Activated CD4-positive, alpha-beta memory T cell treated with anti-CD3 and anti-CD28 coated beads, Interleukin-2, amount 10 ng/mL, durations not matched to agents 7 days and 5 days (primary cell): ENCODE data around the gene ACP6. TPM values are rescaled to one million over a fixed set of nuclear protein-coding genes. Genes with fewer than 3 reads are reported as not detected.

Experiments used
- CTCF ChIA-PET: fragments of 350-600 bp; sonication (Branson Sonifier 250); formaldehyde crosslinking; loops from one replicate; lab custom pipeline; 2021; ENCODE audit warnings: antibody characterized with exemption, inconsistent platforms; lab: Charles Lee
- POLR2A ChIA-PET: fragments of 350-600 bp; sonication (Branson Sonifier 250); formaldehyde crosslinking; loops from one replicate; lab custom pipeline; 2021; ENCODE audit warnings: antibody characterized with exemption; lab: Charles Lee
- DNase-seq: peaks from one replicate; pipeline ENCODE4 v3.0.0-alpha.2; 2020
- H3K27ac Mint-ChIP-seq: one replicate; pipeline ENCODE4 v1.8.0; 2021; ENCODE audit warnings: mild to moderate bottlenecking, mixed read lengths
- H3K27me3 Mint-ChIP-seq: one replicate; pipeline ENCODE4 v1.8.0; 2021; ENCODE audit warnings: mixed read lengths
- H3K36me3 Mint-ChIP-seq: one replicate; pipeline ENCODE4 v1.8.0; 2021; ENCODE audit warnings: low read depth, mixed read lengths
- H3K4me1 Mint-ChIP-seq: one replicate; pipeline ENCODE4 v1.8.0; 2021; ENCODE audit warnings: mixed read lengths
- H3K4me3 Mint-ChIP-seq: one replicate; pipeline ENCODE4 v1.8.0; 2021; ENCODE audit warnings: mild to moderate bottlenecking, mixed read lengths
- H3K9me3 Mint-ChIP-seq: one replicate; pipeline ENCODE4 v1.8.0; 2021; ENCODE audit warnings: mixed read lengths
- total RNA-seq, 2 experiments: library from RNA; stranded (reverse); gene quantifications; one replicate each; pipeline ENCODE4 v1.2.3, GENCODE V29; 2021

ACP6 gene
- total RNA-seq, 2 experiments from 2014 or later = 17.8 to 21.0 TPM

DNA sequence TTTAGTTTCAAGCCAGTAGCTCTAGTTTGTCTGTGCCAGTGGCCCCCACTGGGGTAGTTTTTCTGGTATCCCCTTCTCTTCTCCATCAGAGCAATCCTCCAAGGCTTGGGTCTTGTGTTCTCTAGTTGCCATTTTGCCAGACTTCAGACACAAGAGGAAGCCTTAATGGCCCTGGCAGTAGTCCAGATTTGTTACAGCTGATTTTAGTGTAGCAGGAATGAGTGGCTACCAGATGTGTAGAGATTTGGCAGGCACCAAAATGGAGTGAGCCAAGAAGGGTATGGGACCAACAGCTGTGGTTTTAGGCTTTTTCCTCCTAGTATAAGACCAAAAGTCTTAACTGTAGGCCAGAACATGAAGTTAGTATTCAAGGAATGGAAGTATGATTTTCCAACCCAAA is 56.8 kb downstream of the ACP6 start:
- no peak for DNase-seq
- peaks cover 52% of the 10 kb centered on the region for H3K36me3 Mint-ChIP-seq
- ChIA-PET CTCF (no interaction called here), POLR2A (no interaction called here)
- no peak overlapping the region for H3K4me3 Mint-ChIP-seq
- H3K27ac Mint-ChIP-seq = no peak overlapping the region
- no peaks in the 10 kb centered on the region for H3K9me3 Mint-ChIP-seq
- no peaks in the 10 kb centered on the region for H3K27me3 Mint-ChIP-seq
- peaks cover 17% of the 10 kb centered on the region for H3K4me1 Mint-ChIP-seq

GRCh38 chr1:147612366-147612765 is 58.0 kb downstream of the ACP6 start:
- DNase-seq = no peak
- Mint-ChIP-seq H3K9me3 (no peaks in the 10 kb centered on the region), H3K27me3 (no peaks in the 10 kb centered on the region), H3K4me1 (peaks cover 6% of the 10 kb centered on the region), H3K27ac (no peak overlapping the region), H3K36me3 (peaks cover 58% of the 10 kb centered on the region), H3K4me3 (no peak overlapping the region)
- ChIA-PET CTCF (interaction anchor here (1.5 kb wide), 1 partner anchor 15 kb away, joined by 3 read pairs; no protein-coding TSS in a partner anchor), POLR2A (no interaction called here)

GRCh38 chr1:147611586-147611985 is 58.7 kb downstream of the ACP6 start:
- Mint-ChIP-seq H3K27ac (no peak overlapping the region), H3K4me1 (no peaks in the 10 kb centered on the region), H3K9me3 (no peaks in the 10 kb centered on the region), H3K27me3 (no peaks in the 10 kb centered on the region), H3K4me3 (no peak overlapping the region), H3K36me3 (peaks cover 58% of the 10 kb centered on the region)
- POLR2A ChIA-PET = no interaction called here
- CTCF ChIA-PET = interaction anchor here (1.5 kb wide), 1 partner anchor 16 kb away, joined by 3 read pairs; no protein-coding TSS in a partner anchor
- DNase-seq = no peak

- H3K27me3 Mint-ChIP-seq = no peaks in the 10 kb centered on the region
- H3K9me3 Mint-ChIP-seq = no peaks in the 10 kb centered on the region
- ChIA-PET POLR2A (no interaction called here), CTCF (no interaction called here)
- no peaks in the 10 kb centered on the region for H3K4me1 Mint-ChIP-seq
- DNase-seq = no peak
- no peak overlapping the region for H3K4me3 Mint-ChIP-seq
- H3K27ac Mint-ChIP-seq = no peak overlapping the region
- peaks cover 61% of the 10 kb centered on the region for H3K36me3 Mint-ChIP-seq
Observed at GRCh38 chr1:147611021-147611426, 59.3 kb downstream of the ACP6 start.

DNA sequence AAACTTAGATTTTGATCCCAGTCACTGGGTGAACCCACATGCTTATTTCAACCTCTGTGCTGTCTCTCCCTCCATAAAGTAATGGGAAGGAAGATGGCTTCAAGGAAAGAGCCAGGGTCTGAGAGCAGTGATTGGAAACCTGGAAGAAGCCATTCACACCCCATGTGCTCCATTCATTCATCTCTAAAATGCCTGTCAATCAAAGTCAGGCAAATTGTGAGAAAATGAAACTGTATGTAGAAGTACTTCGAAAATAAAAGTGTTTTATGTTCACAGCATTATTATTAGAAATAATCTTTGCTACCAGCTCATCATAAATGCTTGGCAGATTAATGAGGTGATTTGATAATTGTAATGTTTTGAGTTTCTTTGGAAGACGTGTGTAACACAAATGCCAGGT is 61.0 kb downstream of the ACP6 start:
- Mint-ChIP-seq H3K4me3 (no peak overlapping the region), H3K27ac (no peak overlapping the region), H3K36me3 (peaks cover 62% of the 10 kb centered on the region), H3K4me1 (peaks cover 1% of the 10 kb centered on the region), H3K27me3 (no peaks in the 10 kb centered on the region), H3K9me3 (no peaks in the 10 kb centered on the region)
- POLR2A ChIA-PET = no interaction called here
- CTCF ChIA-PET = no interaction called here
- DNase-seq = no peak

- no peak for DNase-seq
- H3K27ac Mint-ChIP-seq = no peak overlapping the region
- ChIA-PET CTCF (no interaction called here), POLR2A (no interaction called here)
- peaks cover 56% of the 10 kb centered on the region for H3K36me3 Mint-ChIP-seq
- H3K9me3 Mint-ChIP-seq = no peaks in the 10 kb centered on the region
- no peak overlapping the region for H3K4me3 Mint-ChIP-seq
- H3K27me3 Mint-ChIP-seq = no peaks in the 10 kb centered on the region
- peaks cover 1% of the 10 kb centered on the region for H3K4me1 Mint-ChIP-seq
Observed at GRCh38 chr1:147608596-147608995, 61.7 kb downstream of the ACP6 start.

DNA sequence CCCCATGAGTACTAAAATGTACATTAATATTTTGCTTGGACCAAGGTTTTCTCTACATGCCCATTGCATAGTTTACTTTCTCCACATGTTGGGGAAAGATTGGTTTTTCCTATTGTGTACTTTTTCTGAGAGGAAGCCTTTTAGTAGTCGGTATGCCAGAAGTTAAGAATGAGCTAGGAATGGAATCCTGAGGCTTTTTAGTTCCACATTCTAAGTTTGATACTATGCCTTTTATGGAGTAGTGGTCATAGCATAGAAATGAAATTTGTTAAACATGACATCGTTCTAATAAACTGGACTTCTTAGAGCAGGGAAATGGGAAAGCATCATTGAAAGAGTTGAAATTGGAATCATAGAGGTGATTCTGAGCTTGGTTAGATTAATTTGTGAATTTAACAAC is 64.7 kb downstream of the ACP6 start:
- ChIA-PET POLR2A (interaction anchor here (1.2 kb wide), 1 partner anchor 64 kb away, joined by 3 read pairs; the partner anchor contains the start of gene BCL9), CTCF (interaction anchor here (1.2 to 1.6 kb wide), 2 partner anchors 36 to 109 kb away, joined by 3 to 4 read pairs; no protein-coding TSS in a partner anchor)
- Mint-ChIP-seq H3K4me3 (no peak overlapping the region), H3K36me3 (peaks cover 39% of the 10 kb centered on the region), H3K27me3 (no peaks in the 10 kb centered on the region), H3K4me1 (peaks cover 17% of the 10 kb centered on the region), H3K27ac (no peak overlapping the region), H3K9me3 (no peaks in the 10 kb centered on the region)
- DNase-seq = no peak

DNA sequence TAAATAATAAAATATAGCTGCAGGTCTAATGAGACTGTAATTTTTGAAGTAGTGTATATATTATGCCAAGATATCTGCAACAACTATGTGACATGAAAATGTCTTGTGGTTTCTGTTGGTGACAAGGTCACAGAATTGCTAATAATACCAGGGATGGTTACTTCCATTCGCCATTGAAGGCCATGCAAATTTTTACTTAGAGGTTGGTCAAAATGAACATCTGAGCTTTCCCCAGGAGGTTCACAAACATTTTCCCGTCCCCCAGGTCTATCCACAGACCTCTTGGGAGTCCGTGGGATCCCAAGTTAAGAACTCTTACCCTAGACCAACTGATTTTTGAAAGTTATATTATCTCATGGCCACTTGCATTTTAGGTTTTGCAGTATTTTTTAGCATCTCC is 66.3 kb downstream of the ACP6 start:
- ChIA-PET POLR2A (no interaction called here), CTCF (no interaction called here)
- H3K4me3 Mint-ChIP-seq = no peak overlapping the region

DNA sequence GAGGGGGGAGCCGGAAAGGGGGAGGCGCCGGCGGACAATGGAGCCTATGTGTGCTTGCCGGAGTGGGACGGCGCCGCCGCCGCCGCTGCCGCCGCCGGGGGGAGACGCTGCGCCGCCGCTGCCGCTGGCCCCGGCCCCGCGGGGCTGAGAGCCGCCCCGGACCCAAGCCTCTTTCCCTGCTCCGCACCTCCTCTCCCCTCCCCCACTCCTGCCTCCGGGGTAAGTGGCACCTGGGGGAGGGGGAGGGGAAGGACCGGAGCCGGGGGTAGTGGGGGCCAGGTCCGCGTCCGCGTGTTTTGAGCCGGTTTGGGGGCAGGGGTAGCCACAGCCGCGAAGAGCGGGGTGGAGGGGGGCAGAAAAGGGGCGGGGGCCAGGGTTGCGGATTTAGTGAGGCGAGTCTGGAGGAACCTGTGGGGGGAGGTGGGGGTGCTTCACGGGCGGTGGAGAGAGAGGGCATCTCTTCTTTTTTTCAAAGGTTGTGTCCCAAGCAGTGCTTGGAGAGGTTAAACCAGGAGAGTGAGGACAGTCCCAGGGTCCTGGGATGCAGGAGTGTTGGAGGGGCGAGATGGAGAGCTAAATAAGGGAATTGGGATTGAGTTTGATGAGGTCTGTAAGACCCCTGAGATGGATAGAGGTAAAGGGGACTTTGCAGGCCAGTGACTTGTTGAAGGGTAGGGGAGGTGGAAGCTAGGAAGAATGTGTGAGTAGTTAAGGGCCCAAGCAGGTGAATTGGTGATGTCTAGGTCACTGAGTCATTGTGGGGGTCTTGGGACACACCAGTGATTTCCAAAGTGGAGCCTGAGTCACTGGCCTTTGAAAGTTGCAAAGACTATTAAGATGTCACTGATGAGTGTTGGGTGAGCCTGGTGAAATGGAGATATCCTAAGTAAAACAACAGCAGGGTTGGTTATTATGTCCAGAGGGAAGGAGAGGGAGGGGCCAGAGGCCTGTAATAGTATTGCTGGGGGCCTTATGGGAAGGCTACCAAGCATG is 69.9 kb downstream of the ACP6 start:
- Mint-ChIP-seq H3K4me1 (peaks cover 27% of the 10 kb centered on the region), H3K36me3 (peaks cover 13% of the 10 kb centered on the region), H3K9me3 (no peaks in the 10 kb centered on the region), H3K27me3 (peaks cover 22% of the 10 kb centered on the region), H3K4me3 (peak overlapping the region; percentile 87), H3K27ac (peak overlapping the region; percentile 61)
- CTCF ChIA-PET = interaction anchor here (1.3 to 2.0 kb wide), 3 partner anchors 26 to 60 kb away, joined by 3 to 10 read pairs (median 10); partner anchors contain the start of gene BCL9
- POLR2A ChIA-PET = interaction anchor here (0.6 to 5.1 kb wide), 10 partner anchors 16 to 87 kb away, joined by 3 to 33 read pairs (median 4); partner anchors contain the start of genes ACP6 and BCL9
- no peak for DNase-seq

More for the DNA sequence above, 66.3 kb downstream of the ACP6 start:
- H3K36me3 Mint-ChIP-seq = peaks cover 39% of the 10 kb centered on the region
- H3K27ac Mint-ChIP-seq = no peak overlapping the region
- DNase-seq = no peak
- peaks cover 21% of the 10 kb centered on the region for H3K4me1 Mint-ChIP-seq
- no peaks in the 10 kb centered on the region for H3K9me3 Mint-ChIP-seq
- peaks cover 1% of the 10 kb centered on the region for H3K27me3 Mint-ChIP-seq

- H3K9me3 Mint-ChIP-seq = no peaks in the 10 kb centered on the region
- H3K27ac Mint-ChIP-seq = no peak overlapping the region
- DNase-seq = peak; percentile 95
- peaks cover 4% of the 10 kb centered on the region for H3K36me3 Mint-ChIP-seq
- ChIA-PET CTCF (interaction anchor here (0.7 to 2.0 kb wide), 7 partner anchors 27 to 59 kb away, joined by 3 to 10 read pairs (median 4); partner anchors contain the start of gene BCL9), POLR2A (interaction anchor here (1.0 to 5.1 kb wide), 7 partner anchors 18 to 87 kb away, joined by 4 to 33 read pairs (median 4); partner anchors contain the start of gene BCL9)
- H3K4me3 Mint-ChIP-seq = peak overlapping the region; percentile 87
- peaks cover 22% of the 10 kb centered on the region for H3K27me3 Mint-ChIP-seq
- H3K4me1 Mint-ChIP-seq = peaks cover 27% of the 10 kb centered on the region
Observed at GRCh38 chr1:147599362-147600118, 70.8 kb downstream of the ACP6 start.

DNA sequence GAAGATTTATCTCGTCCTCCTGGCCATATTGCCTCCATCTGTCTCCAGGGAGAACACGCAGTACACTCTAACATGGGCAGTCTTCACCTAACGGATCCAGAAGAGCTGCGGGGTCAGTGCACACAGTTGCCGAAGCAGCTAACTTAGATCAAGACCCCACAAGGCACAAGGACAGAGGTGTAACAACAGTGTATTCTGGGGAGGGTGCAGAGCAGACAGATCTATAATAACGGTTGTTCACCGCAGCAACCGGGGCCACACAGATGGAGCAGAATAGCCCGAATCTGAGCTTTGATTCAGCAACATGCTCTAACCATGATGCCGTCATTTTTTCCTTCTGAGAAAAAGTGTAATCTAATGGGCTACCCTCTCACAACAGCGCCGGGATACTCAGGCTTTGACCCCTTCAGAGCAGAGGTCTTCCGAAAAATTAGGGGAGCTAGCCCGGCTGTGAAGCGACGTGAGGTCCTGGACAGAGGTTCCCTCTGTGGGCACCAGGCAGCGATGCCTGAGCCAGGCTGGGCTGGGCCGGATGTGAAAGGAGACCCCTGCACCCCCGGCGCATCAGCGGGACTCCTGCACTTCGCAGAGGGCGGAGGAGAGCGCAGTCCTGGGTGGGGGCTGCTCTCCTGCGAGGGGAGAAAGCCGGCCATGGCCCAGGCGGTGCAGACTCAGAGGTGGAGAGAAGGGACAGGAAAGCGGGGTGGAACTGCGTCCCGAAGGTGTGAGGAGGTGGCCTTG is 71.5 kb downstream of the ACP6 start:
- H3K9me3 Mint-ChIP-seq = no peaks in the 10 kb centered on the region
- H3K4me3 Mint-ChIP-seq = peak overlapping the region; percentile 80
- ChIA-PET CTCF (interaction anchor here (0.9 to 2.0 kb wide), 6 partner anchors 27 to 58 kb away, joined by 3 to 10 read pairs (median 4); partner anchors contain the start of gene BCL9), POLR2A (interaction anchor here (0.7 to 5.1 kb wide), 8 partner anchors 19 to 86 kb away, joined by 4 to 33 read pairs (median 4); partner anchors contain the start of gene BCL9)
- H3K36me3 Mint-ChIP-seq = peaks cover 3% of the 10 kb centered on the region
- H3K4me1 Mint-ChIP-seq = peaks cover 26% of the 10 kb centered on the region
- H3K27me3 Mint-ChIP-seq = peaks cover 22% of the 10 kb centered on the region
- peak; percentile 37 for DNase-seq
- peak overlapping the region; percentile 58 for H3K27ac Mint-ChIP-seq

DNA sequence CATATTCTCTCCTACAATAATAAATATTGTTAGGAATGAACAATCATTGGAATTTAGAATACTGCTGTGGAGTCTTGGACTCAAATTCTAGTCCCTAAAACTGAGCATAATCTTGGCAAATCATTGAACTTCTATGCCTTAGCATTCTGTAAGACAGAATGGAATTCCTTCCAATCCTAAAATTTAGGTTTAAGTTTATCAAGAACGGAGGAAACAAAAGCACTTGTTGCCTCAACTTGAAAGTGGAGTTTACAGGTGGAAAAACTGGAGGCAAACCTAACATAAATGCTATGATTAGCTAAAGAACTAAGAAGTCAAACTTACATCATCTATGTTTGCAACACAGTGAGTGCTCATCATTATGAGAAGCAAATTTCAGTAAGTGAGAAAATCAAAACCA is 73.3 kb downstream of the ACP6 start:
- no peak overlapping the region for H3K27ac Mint-ChIP-seq
- H3K36me3 Mint-ChIP-seq = peaks cover 3% of the 10 kb centered on the region
- CTCF ChIA-PET = interaction anchor here (1.3 kb wide), 1 partner anchor 44 kb away, joined by 3 read pairs; no protein-coding TSS in a partner anchor
- no peak overlapping the region for H3K4me3 Mint-ChIP-seq
- H3K4me1 Mint-ChIP-seq = peaks cover 21% of the 10 kb centered on the region
- no peak for DNase-seq
- POLR2A ChIA-PET = interaction anchor here (5.1 kb wide), 1 partner anchor 56 kb away, joined by 33 read pairs; the partner anchor contains the start of gene BCL9
- peaks cover 27% of the 10 kb centered on the region for H3K27me3 Mint-ChIP-seq
- H3K9me3 Mint-ChIP-seq = no peaks in the 10 kb centered on the region
